Esophagus muscularis mucosa (tissue), 4 donors: ENCODE results near the gene TMEM229B. TPM values are rescaled to one million over a fixed set of nuclear protein-coding genes. Genes with fewer than 3 reads are reported as not detected.
A peak's percentile ranks its signal among the peaks of the same experiment; 100 is the strongest.

Experiments used
- DNase-seq: peaks from one replicate; pipeline ENCODE4 v3.0.0-alpha.2; 2017; ENCODE audit errors: extremely low spot score
- H3K27ac ChIP-seq, 4 donors: fragments of 200-600 bp; sonication (generic); replicated peaks in 1 of 4; 1 replicate in 3 of 4; 2 replicates in 1 of 4; pipeline ENCODE4 v1.5.1; 2016 to 2019; ENCODE audit warnings: mild to moderate bottlenecking in 1 of 4
- H3K27me3 ChIP-seq, 4 donors: fragments of 200-600 bp; sonication (generic); one replicate each; pipeline versions ENCODE4 v1.5.1 to v1.6.0; 2016 to 2019
- H3K36me3 ChIP-seq, 4 donors: fragments of 200-600 bp; sonication (generic); one replicate each; pipeline ENCODE4 v1.5.1; 2016 to 2019
- H3K4me1 ChIP-seq, 4 donors: fragments of 200-600 bp; sonication (generic); one replicate each; pipeline ENCODE4 v1.5.1; 2016 to 2019
- H3K4me3 ChIP-seq, 4 donors: fragments of 200-600 bp; sonication (generic); 1 replicate in 2 of 4; 2 replicates in 2 of 4; pipeline ENCODE4 v1.5.1; 2016 to 2019; ENCODE audit warnings: mild to moderate bottlenecking in 4 of 4, moderate library complexity in 1 of 4
- H3K9me3 ChIP-seq, 4 donors: fragments of 200-600 bp; sonication (generic); 1 replicate in 3 of 4; 2 replicates in 1 of 4; pipeline ENCODE4 v1.5.1; 2016 to 2019
- CTCF ChIP-seq, 3 experiments: fragments of 200-600 bp in 2 of 3; fragments of 450-650 bp in 1 of 3; sonication (generic) in 2 of 3; IDR thresholded peaks; one replicate each; pipeline ENCODE4 v1.5.1; 2017 to 2019; ENCODE audit warnings: antibody characterized with exemption in 3 of 3, mild to moderate bottlenecking in 2 of 3, moderate library complexity in 1 of 3
- EP300 ChIP-seq: sonication (generic); formaldehyde crosslinking; IDR thresholded peaks from one replicate; pipeline ENCODE4 v1.6.1; 2017; ENCODE audit warnings: antibody characterized with exemption
- POLR2A ChIP-seq: fragments of 450-650 bp; IDR thresholded peaks from one replicate; pipeline ENCODE4 v1.6.1; 2017; ENCODE audit warnings: antibody characterized with exemption, moderate library complexity, mild to moderate bottlenecking, low read depth
- POLR2AphosphoS5 ChIP-seq, 2 donors: sonication (generic); formaldehyde crosslinking; IDR thresholded peaks; one replicate each; pipeline ENCODE4 v1.6.1; 2017; ENCODE audit warnings: antibody characterized with exemption in 2 of 2
- WGBS: methylation state at CpG from one replicate; pipeline ENCODE4 v1.1.5; 2018; 5-methylcytosine and 5-hydroxymethylcytosine counted together
- intact Hi-C: fragments of 100-400 bp; cut with DNase I; formaldehyde crosslinking; loops from one replicate; pipeline ENCODE4 v1.15.1; 2023
- total RNA-seq, 4 donors: library from RNA; depleted of rRNA; stranded (reverse); fragments of >200 nt; gene quantifications; one replicate each; pipeline versions ENCODE4 v1.1.0 to v1.2.1, GENCODE V29; 2016

TMEM229B gene
- total RNA-seq, 4 donors from 2014 or later: 2.0 to 4.2 (median 3.4) TPM

- Histone ChIP-seq H3K27me3 (no peaks in the 10 kb centered on the region), H3K4me3 (peak within 1 kb of the TSS; percentile 73 to 94 (median 84)), H3K4me1 (peaks cover 5 to 20% (median 17%) of the 10 kb centered on the region in 4 donors), H3K27ac (peak within 1 kb of the TSS; percentile 67 to 78 (median 72)), H3K9me3 (no peaks in the 10 kb centered on the region), H3K36me3 (no peaks in the 10 kb centered on the region)
- TF ChIP-seq POLR2AphosphoS5 (IDR thresholded peaks at IDR 0.05) (peak; percentile 63 to 75), POLR2A (no peak), EP300 (no peak)
- 0% methylated on average over 62 of the region's 86 CpGs for WGBS
- no peak for DNase-seq
- intact Hi-C loops: no loop called here
Measured at GRCh38 chr14:67532998-67533753, 44.7 kb upstream of the TMEM229B start, which contains the start of gene PLEKHH1. TSS of gene PLEKHH1 (plus strand) at chr14:67533290. CDS start at chr14:67541868, 8,578 bp downstream.

DNA sequence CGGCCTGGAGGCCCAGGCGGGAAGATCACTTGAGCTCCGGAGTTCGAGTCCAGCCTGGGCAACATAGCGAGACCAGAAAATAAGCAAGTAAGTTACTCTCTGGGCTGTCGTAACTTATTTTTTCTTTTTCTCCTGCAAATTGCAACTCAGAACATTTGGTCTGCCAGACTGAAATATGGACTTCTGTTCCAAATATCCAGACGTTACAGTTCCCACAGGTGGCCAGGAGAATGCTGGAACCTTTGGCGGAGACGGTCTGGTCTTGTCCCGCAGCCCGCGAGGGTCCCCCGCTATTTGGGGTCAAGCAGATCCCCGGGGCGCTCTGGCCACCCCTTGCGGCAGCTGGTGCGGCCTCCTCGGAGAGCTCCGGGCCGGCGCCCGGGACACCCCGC, 44.1 kb upstream of the TMEM229B start:
- peak overlapping the region; percentile 67 to 78 (median 72) for H3K27ac ChIP-seq
- TF ChIP-seq POLR2A (no peak), CTCF (IDR thresholded peaks at IDR 0.05) (peak in 1 of 3 experiments; percentile 5), POLR2AphosphoS5 (IDR thresholded peaks at IDR 0.05) (no peak)
- intact Hi-C loops: no loop called here

GRCh38 chr14:67529947-67530935, 41.7 kb upstream of the TMEM229B start:
- intact Hi-C loops: loop anchor here (5.0 kb wide), 1 partner anchor 42 kb away; no protein-coding TSS in a partner anchor
- H3K4me3 ChIP-seq: no peak overlapping the region
- no peak overlapping the region for H3K27ac ChIP-seq
- peaks cover 0 to 13% (median 3%) of the 10 kb centered on the region in 4 donors for H3K27me3 ChIP-seq
- H3K4me1 ChIP-seq: peaks cover 5 to 26% (median 17%) of the 10 kb centered on the region in 4 donors
- no peaks in the 10 kb centered on the region for H3K36me3 ChIP-seq
- no peak for DNase-seq
- TF ChIP-seq CTCF (IDR thresholded peaks at IDR 0.05): no peak
- TF ChIP-seq POLR2A: no peak
- no peak for TF ChIP-seq EP300
- no peak for TF ChIP-seq POLR2AphosphoS5 (IDR thresholded peaks at IDR 0.05)
- 83% methylated on average over 5 of the region's 5 CpGs for WGBS
- no peaks in the 10 kb centered on the region for H3K9me3 ChIP-seq

More for the DNA sequence above, 44.1 kb upstream of the TMEM229B start:
- 15% methylated on average over 23 of the region's 23 CpGs for WGBS
- DNase-seq: no peak
- H3K36me3 ChIP-seq: no peaks in the 10 kb centered on the region
- H3K27me3 ChIP-seq: no peaks in the 10 kb centered on the region
- H3K9me3 ChIP-seq: no peaks in the 10 kb centered on the region
- peak overlapping the region; percentile 73 to 94 (median 84) for H3K4me3 ChIP-seq
- H3K4me1 ChIP-seq: peaks cover 5 to 20% (median 17%) of the 10 kb centered on the region in 4 donors

- H3K4me1 ChIP-seq: peaks cover 5 to 17% (median 9%) of the 10 kb centered on the region in 4 donors
- intact Hi-C loops: loop anchor here (5.0 kb wide), 1 partner anchor 44 kb away; no protein-coding TSS in a partner anchor
- WGBS: 83% methylated on average over 1 of the region's 1 CpG
- H3K36me3 ChIP-seq: no peaks in the 10 kb centered on the region
- peaks cover 0 to 27% (median 3%) of the 10 kb centered on the region in 4 donors for H3K27me3 ChIP-seq
- DNase-seq: no peak
- H3K9me3 ChIP-seq: no peaks in the 10 kb centered on the region
- no peak overlapping the region for H3K4me3 ChIP-seq
- TF ChIP-seq POLR2A (no peak), EP300 (no peak), CTCF (IDR thresholded peaks at IDR 0.05) (no peak), POLR2AphosphoS5 (IDR thresholded peaks at IDR 0.05) (no peak)
- H3K27ac ChIP-seq: no peak overlapping the region
Measured at GRCh38 chr14:67528276-67528675, 39.8 kb upstream of the TMEM229B start.
